ENCODE results near the gene ZNF460. TPM values are rescaled to one million over a fixed set of nuclear protein-coding genes. Genes with fewer than 3 reads are reported as not detected.
"Not testable (repeated sequence)": the region's sequence is repeated elsewhere in the genome, so short reads cannot be mapped to it uniquely, and the experiment has no call there.

The ZNF460 gene
- total RNA-seq, 1 experiment from 2014 or later, result 62.9 TPM

GRCh38 chr19:57249329-57249728, 31.0 kb upstream of the ZNF460 start (continued):
- TF ChIP-seq, protein P1, sequence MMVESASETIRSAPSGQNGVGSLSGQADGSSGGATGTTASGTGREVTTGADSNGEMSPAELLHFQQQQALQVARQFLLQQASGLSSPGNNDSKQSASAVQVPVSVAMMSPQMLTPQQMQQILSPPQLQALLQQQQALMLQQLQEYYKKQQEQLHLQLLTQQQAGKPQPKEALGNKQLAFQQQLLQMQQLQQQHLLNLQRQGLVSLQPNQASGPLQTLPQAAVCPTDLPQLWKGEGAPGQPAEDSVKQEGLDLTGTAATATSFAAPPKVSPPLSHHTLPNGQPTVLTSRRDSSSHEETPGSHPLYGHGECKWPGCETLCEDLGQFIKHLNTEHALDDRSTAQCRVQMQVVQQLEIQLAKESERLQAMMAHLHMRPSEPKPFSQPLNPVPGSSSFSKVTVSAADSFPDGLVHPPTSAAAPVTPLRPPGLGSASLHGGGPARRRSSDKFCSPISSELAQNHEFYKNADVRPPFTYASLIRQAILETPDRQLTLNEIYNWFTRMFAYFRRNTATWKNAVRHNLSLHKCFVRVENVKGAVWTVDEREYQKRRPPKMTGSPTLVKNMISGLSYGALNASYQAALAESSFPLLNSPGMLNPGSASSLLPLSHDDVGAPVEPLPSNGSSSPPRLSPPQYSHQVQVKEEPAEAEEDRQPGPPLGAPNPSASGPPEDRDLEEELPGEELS (CRISPR knock-in tag; IDR thresholded peaks at IDR 0.05), result no peak
- TF ChIP-seq MXD4 (CRISPR knock-in tag; IDR thresholded peaks at IDR 0.05; ENCODE audit: borderline replicate concordance) (no peak), ZNF396 (CRISPR knock-in tag; IDR thresholded peaks at IDR 0.05; ENCODE audit: borderline replicate concordance) (no peak), MLX (CRISPR knock-in tag; IDR thresholded peaks at IDR 0.05) (no peak), RORB (CRISPR knock-in tag; IDR thresholded peaks at IDR 0.05) (no peak), GABPB1 (CRISPR knock-in tag; IDR thresholded peaks at IDR 0.05) (no peak), ZNF423 (CRISPR knock-in tag; IDR thresholded peaks at IDR 0.05) (no peak), MYBL2 (CRISPR knock-in tag; IDR thresholded peaks at IDR 0.05) (no peak), TCF7 (CRISPR knock-in tag; IDR thresholded peaks at IDR 0.05; ENCODE audit: low read depth) (no peak), RELA (CRISPR knock-in tag; IDR thresholded peaks at IDR 0.05; ENCODE audit: borderline replicate concordance) (no peak), ZNF232 (CRISPR knock-in tag; IDR thresholded peaks at IDR 0.05) (no peak)
- TF ChIP-seq, protein P2, sequence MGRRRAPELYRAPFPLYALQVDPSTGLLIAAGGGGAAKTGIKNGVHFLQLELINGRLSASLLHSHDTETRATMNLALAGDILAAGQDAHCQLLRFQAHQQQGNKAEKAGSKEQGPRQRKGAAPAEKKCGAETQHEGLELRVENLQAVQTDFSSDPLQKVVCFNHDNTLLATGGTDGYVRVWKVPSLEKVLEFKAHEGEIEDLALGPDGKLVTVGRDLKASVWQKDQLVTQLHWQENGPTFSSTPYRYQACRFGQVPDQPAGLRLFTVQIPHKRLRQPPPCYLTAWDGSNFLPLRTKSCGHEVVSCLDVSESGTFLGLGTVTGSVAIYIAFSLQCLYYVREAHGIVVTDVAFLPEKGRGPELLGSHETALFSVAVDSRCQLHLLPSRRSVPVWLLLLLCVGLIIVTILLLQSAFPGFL (CRISPR knock-in tag; IDR thresholded peaks at IDR 0.05; ENCODE audit: borderline replicate concordance), result no peak

DNA sequence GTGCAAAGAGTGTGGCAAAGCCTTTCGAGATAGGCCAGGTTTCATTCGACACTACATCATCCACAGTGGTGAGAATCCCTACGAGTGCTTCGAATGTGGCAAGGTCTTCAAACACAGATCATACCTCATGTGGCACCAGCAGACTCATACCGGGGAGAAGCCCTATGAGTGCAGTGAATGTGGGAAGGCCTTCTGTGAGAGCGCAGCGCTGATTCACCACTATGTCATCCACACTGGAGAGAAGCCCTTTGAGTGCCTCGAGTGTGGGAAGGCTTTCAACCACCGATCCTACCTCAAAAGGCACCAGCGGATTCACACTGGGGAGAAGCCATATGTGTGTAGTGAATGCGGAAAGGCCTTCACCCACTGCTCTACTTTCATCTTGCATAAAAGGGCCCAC, 26.5 kb upstream of the ZNF460 start:
- POLR2A ChIA-PET; DNase-seq (ENCODE audit: low spot score); H3K4me3 Mint-ChIP-seq; ATAC-seq; H3K4me1 Mint-ChIP-seq; H3K9me3 Mint-ChIP-seq; H3K27ac Mint-ChIP-seq; CTCF ChIA-PET; H3K27me3 Mint-ChIP-seq (ENCODE audit: low read depth): not testable (repeated sequence)
- H3K36me3 Mint-ChIP-seq, result peaks cover 34% of the 10 kb centered on the region

DNA sequence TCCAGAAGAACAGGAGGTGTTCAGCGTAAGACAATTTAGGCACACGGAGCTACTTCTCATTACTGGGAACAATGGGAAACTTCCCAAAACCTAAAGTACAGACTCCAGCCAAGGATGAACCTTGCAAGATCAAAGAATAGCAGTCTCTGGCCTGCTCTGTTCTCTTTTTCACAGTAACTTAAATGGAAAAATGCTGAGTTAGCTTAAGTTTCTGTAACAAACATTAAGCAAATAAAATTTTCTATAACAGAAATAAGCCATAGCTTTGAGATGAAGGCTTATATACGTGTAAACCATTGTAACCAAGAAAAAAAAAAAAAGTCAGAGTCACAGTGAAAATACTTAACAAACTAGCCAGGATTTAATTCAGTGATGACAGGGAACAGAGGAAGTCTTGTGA, 18.2 kb upstream of the ZNF460 start:
- TF ChIP-seq NFE2L1 (CRISPR knock-in tag; IDR thresholded peaks at IDR 0.05), result no peak
- no peak for TF ChIP-seq NFATC4 (CRISPR knock-in tag; IDR thresholded peaks at IDR 0.05)
- no peak for TF ChIP-seq FOXJ3 (CRISPR knock-in tag; IDR thresholded peaks at IDR 0.05; ENCODE audit: borderline replicate concordance)
- TF ChIP-seq, protein P3, sequence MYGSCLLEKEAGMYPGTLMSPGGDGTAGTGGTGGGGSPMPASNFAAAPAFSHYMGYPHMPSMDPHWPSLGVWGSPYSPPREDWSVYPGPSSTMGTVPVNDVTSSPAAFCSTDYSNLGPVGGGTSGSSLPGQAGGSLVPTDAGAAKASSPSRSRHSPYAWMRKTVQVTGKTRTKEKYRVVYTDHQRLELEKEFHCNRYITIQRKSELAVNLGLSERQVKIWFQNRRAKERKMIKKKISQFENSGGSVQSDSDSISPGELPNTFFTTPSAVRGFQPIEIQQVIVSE (CRISPR knock-in tag; IDR thresholded peaks at IDR 0.05; ENCODE audit: borderline replicate concordance), result no peak
- TF ChIP-seq ZNF281 (CRISPR knock-in tag; IDR thresholded peaks at IDR 0.05), result no peak
- no peak for TF ChIP-seq ZNF138 (CRISPR knock-in tag; conservative IDR thresholded peaks at IDR 0.05)
- TF ChIP-seq, protein P4, sequence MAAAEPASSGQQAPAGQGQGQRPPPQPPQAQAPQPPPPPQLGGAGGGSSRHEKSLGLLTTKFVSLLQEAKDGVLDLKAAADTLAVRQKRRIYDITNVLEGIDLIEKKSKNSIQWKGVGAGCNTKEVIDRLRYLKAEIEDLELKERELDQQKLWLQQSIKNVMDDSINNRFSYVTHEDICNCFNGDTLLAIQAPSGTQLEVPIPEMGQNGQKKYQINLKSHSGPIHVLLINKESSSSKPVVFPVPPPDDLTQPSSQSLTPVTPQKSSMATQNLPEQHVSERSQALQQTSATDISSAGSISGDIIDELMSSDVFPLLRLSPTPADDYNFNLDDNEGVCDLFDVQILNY (CRISPR knock-in tag; IDR thresholded peaks at IDR 0.05), result no peak
- TF ChIP-seq GRHL2 (CRISPR knock-in tag; IDR thresholded peaks at IDR 0.05; ENCODE audit: insufficient replicate concordance, severe bottlenecking), result no peak
- no peak for TF ChIP-seq TEAD1 (CRISPR knock-in tag; IDR thresholded peaks at IDR 0.05)
- TF ChIP-seq ELF4 (CRISPR knock-in tag; IDR thresholded peaks at IDR 0.05; ENCODE audit: low read depth), result no peak
- no peak for TF ChIP-seq ZNF232 (CRISPR knock-in tag; IDR thresholded peaks at IDR 0.05)
- TF ChIP-seq PRRX2 (CRISPR knock-in tag; IDR thresholded peaks at IDR 0.05), result no peak
- TF ChIP-seq MLX (CRISPR knock-in tag; IDR thresholded peaks at IDR 0.05), result no peak
- no peak for TF ChIP-seq ZNF317 (CRISPR knock-in tag; IDR thresholded peaks at IDR 0.05; ENCODE audit: borderline replicate concordance, low read depth)
- ATAC-seq (no peak), DNase-seq (ENCODE audit: low spot score) (no peak)
- H3K9me3 Mint-ChIP-seq, result no peaks in the 10 kb centered on the region
- H3K27ac Mint-ChIP-seq, result no peak overlapping the region
- no peak overlapping the region for H3K4me3 Mint-ChIP-seq
- ChIA-PET CTCF (no interaction called here), POLR2A (no interaction called here)
- no peaks in the 10 kb centered on the region for H3K36me3 Mint-ChIP-seq
- no peaks in the 10 kb centered on the region for H3K27me3 Mint-ChIP-seq (ENCODE audit: low read depth)
- peaks cover 15% of the 10 kb centered on the region for H3K4me1 Mint-ChIP-seq

Measured in WTC11 (cell line).